GM12892 (cell line): ENCODE data around the gene PPIF.
A peak's percentile ranks its signal among the peaks of the same experiment; 100 is the strongest.

Experiments
- DNase-seq: peaks from one replicate; pipeline ENCODE4 v3.0.0; 2011; ENCODE audit not compliant: insufficient read length
- FAIRE-seq: peaks from 2 replicates; lab custom pipeline; 2011; peaks lifted over from hg19 to GRCh38; lab: Jason Lieb, UNC
- POLR2A ChIP-seq: IDR thresholded peaks from 2 replicates; pipeline ENCODE4 v1.6.1; 2011; ENCODE audit warnings: low read depth, low read length, control low read depth
- POLR2AphosphoS5 ChIP-seq: IDR thresholded peaks from 2 replicates; pipeline ENCODE4 v1.6.1; 2011; ENCODE audit warnings: low read depth, low read length, control low read depth
- TAF1 ChIP-seq: IDR thresholded peaks from 2 replicates; pipeline ENCODE4 v1.6.1; 2011; ENCODE audit warnings: low read depth, mild to moderate bottlenecking, control low read depth, low read length, borderline replicate concordance

PPIF gene

GRCh38 chr10:79347894-79348639, 798 bp downstream of the PPIF start:
- FAIRE-seq (peak; percentile 78), DNase-seq (peak; percentile 83)
- TF ChIP-seq POLR2A = no peak; the same call in 1 of the 2 replicates
- TF ChIP-seq POLR2AphosphoS5 = no peak; the same call in 1 of the 2 replicates
- TF ChIP-seq TAF1 = 0 out of 2 replicates have a peak, but pooled peaks have one; percentile 39

GRCh38 chr10:79348640-79348988, 1.3 kb downstream of the PPIF start:
- DNase-seq = no peak
- FAIRE-seq = no peak
- TF ChIP-seq TAF1 (no peak), POLR2A (no peak), POLR2AphosphoS5 (no peak)

- TF ChIP-seq TAF1 (no peak), POLR2AphosphoS5 (no peak), POLR2A (no peak)
- no peak for DNase-seq
- FAIRE-seq = no peak
Measured at GRCh38 chr10:79349072-79349491, 1.8 kb downstream of the PPIF start.

GRCh38 chr10:79349766-79350406, 2.6 kb downstream of the PPIF start:
- DNase-seq = no peak
- no peak for FAIRE-seq
- TF ChIP-seq POLR2AphosphoS5 (no peak), POLR2A (no peak), TAF1 (no peak)

- DNase-seq (no peak), FAIRE-seq (no peak)
- TF ChIP-seq POLR2A (no peak), TAF1 (no peak), POLR2AphosphoS5 (no peak)
Measured at GRCh38 chr10:79350407-79351154, 3.3 kb downstream of the PPIF start.

- no peak for FAIRE-seq
- no peak; the same call in 1 of the 2 replicates for TF ChIP-seq POLR2AphosphoS5
- no peak for TF ChIP-seq TAF1
- no peak for TF ChIP-seq POLR2A
- DNase-seq = no peak
Measured at GRCh38 chr10:79351332-79351731, 4.1 kb downstream of the PPIF start.

- FAIRE-seq = no peak
- DNase-seq = no peak
- no peak for TF ChIP-seq TAF1
- no peak for TF ChIP-seq POLR2A
- no peak for TF ChIP-seq POLR2AphosphoS5
Measured at GRCh38 chr10:79352035-79352877, 5.0 kb downstream of the PPIF start.

GRCh38 chr10:79353000-79353406, 5.7 kb downstream of the PPIF start:
- FAIRE-seq (no peak), DNase-seq (no peak)
- no peak for TF ChIP-seq TAF1
- no peak for TF ChIP-seq POLR2AphosphoS5
- TF ChIP-seq POLR2A = no peak; the same call in 1 of the 2 replicates

GRCh38 chr10:79353726-79354125, 6.5 kb downstream of the PPIF start:
- no peak for TF ChIP-seq POLR2A
- 0 out of 2 replicates have a peak, but pooled peaks have one; percentile 31 for TF ChIP-seq POLR2AphosphoS5
- TF ChIP-seq TAF1 = no peak
- FAIRE-seq = no peak
- no peak for DNase-seq

- TF ChIP-seq POLR2AphosphoS5 = peak; percentile 6; the same call in 1 of the 2 replicates
- TF ChIP-seq TAF1 = no peak
- DNase-seq (no peak), FAIRE-seq (no peak)
Measured at GRCh38 chr10:79354141-79354540, 6.9 kb downstream of the PPIF start.

- DNase-seq = no peak
- TF ChIP-seq TAF1 = no peak
- TF ChIP-seq POLR2AphosphoS5 = no peak; the same call in 1 of the 2 replicates
- peak; percentile 55; the same call in 1 of the 2 replicates for TF ChIP-seq POLR2A
- no peak for FAIRE-seq
Measured at GRCh38 chr10:79354615-79355014, 7.3 kb downstream of the PPIF start.
